OCI-LY1 (cell line): ENCODE results near the gene PACSIN1.

Source experiments
- H2AFZ ChIP-seq: fragments of 200-600 bp; sonication (generic), shearing (Covaris generic); 2 replicates; pipeline ENCODE4 v1.6.0; 2014; ENCODE audit warnings: antibody characterized with exemption, mild to moderate bottlenecking, low read length
- H3F3A ChIP-seq: fragments of 200-600 bp; sonication (generic), shearing (Covaris generic); 2 replicates; pipeline ENCODE4 v1.6.0; 2014; ENCODE audit warnings: mild to moderate bottlenecking, antibody characterized with exemption, low read length, moderate library complexity; ENCODE audit not compliant: insufficient read depth
- H3K27ac ChIP-seq: fragments of 200-600 bp; sonication (generic); 2 replicates; pipeline ENCODE4 v1.5.1; 2014; ENCODE audit warnings: low read length, mixed run types, mild to moderate bottlenecking, low read depth; ENCODE audit not compliant: poor library complexity, severe bottlenecking
- H3K27me3 ChIP-seq: fragments of 200-600 bp; sonication (generic); 2 replicates; pipeline ENCODE4 v1.6.0; 2014; ENCODE audit warnings: antibody characterized with exemption, mild to moderate bottlenecking, low read length, moderate library complexity; ENCODE audit not compliant: insufficient read depth
- H3K36me3 ChIP-seq: fragments of 200-600 bp; sonication (generic); 2 replicates; pipeline ENCODE4 v1.6.1; 2014; ENCODE audit warnings: mild to moderate bottlenecking, antibody characterized with exemption, low read length, moderate library complexity, mixed read lengths; ENCODE audit not compliant: insufficient read depth
- H3K4me1 ChIP-seq: fragments of 200-600 bp; sonication (generic); 2 replicates; pipeline ENCODE4 v1.5.1; 2014; ENCODE audit warnings: mild to moderate bottlenecking, low read length, moderate library complexity; ENCODE audit not compliant: insufficient read depth, severe bottlenecking
- H3K4me2 ChIP-seq: fragments of 200-600 bp; sonication (generic), shearing (Covaris generic); 2 replicates; pipeline ENCODE4 v1.6.1; 2014; ENCODE audit warnings: low read length
- H3K4me3 ChIP-seq: fragments of 200-600 bp; sonication (generic); 2 replicates; pipeline ENCODE4 v1.5.1; 2014; ENCODE audit warnings: low read length, low read depth, mild to moderate bottlenecking, mixed read lengths; ENCODE audit not compliant: poor library complexity, severe bottlenecking
- H3K79me2 ChIP-seq: fragments of 200-600 bp; shearing (Covaris generic); 2 replicates; pipeline ENCODE4 v1.6.1; 2016; ENCODE audit warnings: mixed run types, low read length, mixed read lengths; ENCODE audit not compliant: insufficient read depth
- H3K9ac ChIP-seq: fragments of 200-600 bp; sonication (generic), shearing (Covaris generic); 2 replicates; pipeline ENCODE4 v1.6.1; 2014; ENCODE audit warnings: mild to moderate bottlenecking, low read length, mixed read lengths
- H3K9me2 ChIP-seq: fragments of 200-600 bp; sonication (generic), shearing (Covaris generic); 2 replicates; pipeline ENCODE4 v1.6.1; 2014; ENCODE audit warnings: low read depth, mild to moderate bottlenecking, low read length, mixed read lengths
- H3K9me3 ChIP-seq: fragments of 200-600 bp; shearing (Covaris generic); 2 replicates; pipeline ENCODE4 v1.6.1; 2014; ENCODE audit warnings: low read length, mixed read lengths
- H4K20me1 ChIP-seq: fragments of 200-600 bp; sonication (generic), shearing (Covaris generic); 2 replicates; pipeline ENCODE4 v1.6.0; 2016; ENCODE audit warnings: mild to moderate bottlenecking, low read length; ENCODE audit not compliant: insufficient read depth
- EZH2 ChIP-seq: fragments of 200-600 bp; sonication (generic), shearing (Covaris generic); IDR thresholded peaks from 2 replicates; pipeline ENCODE4 v1.8.0; 2017; ENCODE audit warnings: borderline replicate concordance, mixed run types, mild to moderate bottlenecking, antibody characterized with exemption, low read length, moderate library complexity, mixed read lengths
- TF ChIP-seq, protein P1 (sequence below): fragments of 200-600 bp; sonication (generic), shearing (Covaris generic); IDR thresholded peaks from 2 replicates; pipeline ENCODE4 v1.5.1; 2017; ENCODE audit warnings: mild to moderate bottlenecking, antibody characterized with exemption, low read length, moderate library complexity, mixed read lengths

The PACSIN1 gene

DNA sequence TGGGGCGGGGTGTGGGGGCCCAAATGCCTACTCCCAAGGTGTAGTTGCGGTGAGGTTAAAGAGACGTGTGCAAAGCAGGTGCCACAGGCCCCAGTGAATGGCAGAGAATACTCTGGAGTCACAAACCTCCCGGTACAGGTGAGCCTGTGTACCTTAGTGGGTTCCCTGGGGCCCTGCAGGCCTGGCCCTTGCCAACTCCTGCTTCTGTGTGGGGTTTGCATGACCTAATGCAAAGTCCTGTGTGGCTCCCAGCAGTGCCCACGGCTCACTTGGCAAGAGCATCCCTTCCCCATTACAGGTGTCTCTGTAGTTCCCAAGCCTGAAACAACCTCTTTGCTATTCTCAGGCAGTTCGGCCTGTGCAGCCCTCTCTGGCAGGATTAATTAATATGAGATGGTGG lies 72.7 kb downstream of the PACSIN1 start:
- no peaks in the 10 kb centered on the region for H4K20me1 ChIP-seq
- H3K27me3 ChIP-seq, result peaks cover 17% of the 10 kb centered on the region
- H3K9ac ChIP-seq, result no peak overlapping the region
- no peak overlapping the region for H3K27ac ChIP-seq
- H3K4me3 ChIP-seq, result no peak overlapping the region
- no peaks in the 10 kb centered on the region for H3K4me1 ChIP-seq
- H3F3A ChIP-seq, result no peaks in the 10 kb centered on the region
- TF ChIP-seq EZH2, result no peak
- TF ChIP-seq, protein P1, sequence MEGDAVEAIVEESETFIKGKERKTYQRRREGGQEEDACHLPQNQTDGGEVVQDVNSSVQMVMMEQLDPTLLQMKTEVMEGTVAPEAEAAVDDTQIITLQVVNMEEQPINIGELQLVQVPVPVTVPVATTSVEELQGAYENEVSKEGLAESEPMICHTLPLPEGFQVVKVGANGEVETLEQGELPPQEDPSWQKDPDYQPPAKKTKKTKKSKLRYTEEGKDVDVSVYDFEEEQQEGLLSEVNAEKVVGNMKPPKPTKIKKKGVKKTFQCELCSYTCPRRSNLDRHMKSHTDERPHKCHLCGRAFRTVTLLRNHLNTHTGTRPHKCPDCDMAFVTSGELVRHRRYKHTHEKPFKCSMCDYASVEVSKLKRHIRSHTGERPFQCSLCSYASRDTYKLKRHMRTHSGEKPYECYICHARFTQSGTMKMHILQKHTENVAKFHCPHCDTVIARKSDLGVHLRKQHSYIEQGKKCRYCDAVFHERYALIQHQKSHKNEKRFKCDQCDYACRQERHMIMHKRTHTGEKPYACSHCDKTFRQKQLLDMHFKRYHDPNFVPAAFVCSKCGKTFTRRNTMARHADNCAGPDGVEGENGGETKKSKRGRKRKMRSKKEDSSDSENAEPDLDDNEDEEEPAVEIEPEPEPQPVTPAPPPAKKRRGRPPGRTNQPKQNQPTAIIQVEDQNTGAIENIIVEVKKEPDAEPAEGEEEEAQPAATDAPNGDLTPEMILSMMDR, result no peak
- no peak overlapping the region for H3K4me2 ChIP-seq
- no peak overlapping the region for H2AFZ ChIP-seq
- H3K79me2 ChIP-seq, result no peaks in the 10 kb centered on the region
- no peaks in the 10 kb centered on the region for H3K9me2 ChIP-seq
- no peaks in the 10 kb centered on the region for H3K9me3 ChIP-seq
- H3K36me3 ChIP-seq, result no peaks in the 10 kb centered on the region

DNA sequence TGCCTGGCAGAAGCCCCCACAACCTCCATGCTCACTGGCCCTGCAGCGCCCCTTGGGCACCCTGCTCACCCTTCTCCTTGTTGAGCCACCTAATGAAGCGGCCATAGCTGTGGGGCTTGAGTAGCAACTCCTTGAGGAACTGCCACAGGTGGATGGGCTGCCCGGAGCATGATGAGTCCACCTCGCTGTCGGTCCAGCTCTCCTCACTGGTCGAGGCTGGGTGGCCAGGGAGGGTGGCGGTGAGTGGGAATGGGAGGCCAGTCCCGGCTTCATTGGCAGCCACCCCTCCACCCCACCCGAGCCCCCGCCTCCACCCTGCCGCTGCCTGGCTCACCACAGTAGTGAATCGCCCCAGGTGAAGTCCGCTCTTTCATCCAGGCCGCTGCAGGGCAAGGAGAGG lies 73.3 kb downstream of the PACSIN1 start:
- Histone ChIP-seq H3K27me3 (peaks cover 17% of the 10 kb centered on the region), H3K36me3 (no peaks in the 10 kb centered on the region), H2AFZ (no peak overlapping the region), H3K4me1 (no peaks in the 10 kb centered on the region), H3K9ac (no peak overlapping the region), H3K4me3 (no peak overlapping the region), H3F3A (no peaks in the 10 kb centered on the region), H3K9me2 (no peaks in the 10 kb centered on the region), H3K9me3 (no peaks in the 10 kb centered on the region), H3K27ac (no peak overlapping the region), H4K20me1 (no peaks in the 10 kb centered on the region), H3K4me2 (no peak overlapping the region), H3K79me2 (no peaks in the 10 kb centered on the region)
- TF ChIP-seq, protein P1, result no peak
- no peak for TF ChIP-seq EZH2

DNA sequence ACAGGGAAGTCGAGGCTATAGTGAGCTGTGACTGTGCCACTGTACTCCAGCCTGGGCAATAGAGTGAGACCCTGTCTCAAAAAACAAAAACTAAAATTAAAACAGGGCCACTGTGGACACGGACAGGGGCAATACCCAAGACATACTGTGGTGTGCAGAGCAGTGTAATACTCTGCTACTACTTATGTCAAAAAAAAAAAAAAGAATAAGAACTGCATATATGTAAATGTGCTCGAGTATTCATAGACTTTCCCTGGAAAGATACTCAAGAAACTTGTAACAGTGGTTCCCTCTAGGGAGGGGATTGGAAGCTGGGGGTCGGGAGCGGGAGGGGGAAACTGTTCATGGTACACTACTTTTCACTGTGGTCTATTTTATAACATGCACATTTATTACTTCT lies 74.3 kb downstream of the PACSIN1 start:
- no peaks in the 10 kb centered on the region for H3K79me2 ChIP-seq
- no peaks in the 10 kb centered on the region for H4K20me1 ChIP-seq
- no peaks in the 10 kb centered on the region for H3K4me1 ChIP-seq
- no peaks in the 10 kb centered on the region for H3F3A ChIP-seq
- H3K36me3 ChIP-seq, result no peaks in the 10 kb centered on the region
- no peak overlapping the region for H3K9ac ChIP-seq
- TF ChIP-seq, protein P1, result no peak
- TF ChIP-seq EZH2, result no peak
- no peak overlapping the region for H2AFZ ChIP-seq
- no peaks in the 10 kb centered on the region for H3K9me2 ChIP-seq
- H3K27ac ChIP-seq, result no peak overlapping the region
- H3K4me3 ChIP-seq, result no peak overlapping the region
- H3K27me3 ChIP-seq, result peaks cover 17% of the 10 kb centered on the region
- no peaks in the 10 kb centered on the region for H3K9me3 ChIP-seq
- H3K4me2 ChIP-seq, result no peak overlapping the region
